Duodenal mucosa (tissue), 2 donors: ENCODE measurements around the gene TRIM67.
"Not testable (repeated sequence)": the region's sequence is repeated elsewhere in the genome, so short reads cannot be mapped to it uniquely, and the experiment has no call there.

Source experiments
- H3K27ac ChIP-seq: one replicate; pipeline ENCODE4 v1.7.0; 2013; ENCODE audit warnings: low read depth, low read length
- H3K27me3 ChIP-seq, 2 donors: one replicate each; pipeline ENCODE4 v1.7.0; 2013; ENCODE audit warnings: low read length in 2 of 2, control low read depth in 1 of 2; ENCODE audit not compliant: insufficient read depth in 2 of 2, control insufficient read depth in 1 of 2
- H3K36me3 ChIP-seq, 2 donors: one replicate each; pipeline ENCODE4 v1.7.0; 2013; ENCODE audit warnings: low read length in 2 of 2, control low read depth in 1 of 2; ENCODE audit not compliant: insufficient read depth in 2 of 2, control insufficient read depth in 1 of 2
- H3K4me1 ChIP-seq, 2 donors: one replicate each; pipeline ENCODE4 v1.7.0; 2013; ENCODE audit warnings: low read length in 2 of 2, control low read depth in 1 of 2; ENCODE audit not compliant: insufficient read depth in 2 of 2, control insufficient read depth in 1 of 2
- H3K4me3 ChIP-seq, 2 donors: one replicate each; pipeline ENCODE4 v1.7.0; 2013; ENCODE audit warnings: low read length in 2 of 2, low read depth in 1 of 2
- H3K9ac ChIP-seq, 2 donors: one replicate each; pipeline ENCODE4 v1.7.0; 2013; ENCODE audit warnings: low read length in 2 of 2, low read depth in 1 of 2
- H3K9me3 ChIP-seq, 2 donors: one replicate each; pipeline ENCODE4 v1.7.0; 2013; ENCODE audit warnings: low read length in 2 of 2, control low read depth in 1 of 2; ENCODE audit not compliant: control insufficient read depth in 1 of 2

Gene TRIM67

GRCh38 chr1:231157311-231157710 lies 4.5 kb upstream of the TRIM67 start:
- peaks cover 19 to 45% of the 10 kb centered on the region in 2 donors for H3K27me3 ChIP-seq

GRCh38 chr1:231158141-231158540 lies 3.7 kb upstream of the TRIM67 start:
- not testable (repeated sequence) for H3K9ac ChIP-seq, H3K36me3 ChIP-seq, H3K9me3 ChIP-seq, H3K4me3 ChIP-seq, H3K27ac ChIP-seq
- Histone ChIP-seq H3K27me3 (peaks cover 27 to 51% of the 10 kb centered on the region in 2 donors), H3K4me1 (peaks cover 6 to 10% of the 10 kb centered on the region in 2 donors)

More at GRCh38 chr1:231157311-231157710, 4.5 kb upstream of the TRIM67 start:
- H3K36me3 ChIP-seq = no peaks in the 10 kb centered on the region
- H3K4me1 ChIP-seq = peaks cover 0 to 5% of the 10 kb centered on the region in 2 donors
- no peak overlapping the region for H3K4me3 ChIP-seq
- no peaks in the 10 kb centered on the region for H3K9me3 ChIP-seq
- no peak overlapping the region for H3K9ac ChIP-seq
- no peak overlapping the region for H3K27ac ChIP-seq

DNA sequence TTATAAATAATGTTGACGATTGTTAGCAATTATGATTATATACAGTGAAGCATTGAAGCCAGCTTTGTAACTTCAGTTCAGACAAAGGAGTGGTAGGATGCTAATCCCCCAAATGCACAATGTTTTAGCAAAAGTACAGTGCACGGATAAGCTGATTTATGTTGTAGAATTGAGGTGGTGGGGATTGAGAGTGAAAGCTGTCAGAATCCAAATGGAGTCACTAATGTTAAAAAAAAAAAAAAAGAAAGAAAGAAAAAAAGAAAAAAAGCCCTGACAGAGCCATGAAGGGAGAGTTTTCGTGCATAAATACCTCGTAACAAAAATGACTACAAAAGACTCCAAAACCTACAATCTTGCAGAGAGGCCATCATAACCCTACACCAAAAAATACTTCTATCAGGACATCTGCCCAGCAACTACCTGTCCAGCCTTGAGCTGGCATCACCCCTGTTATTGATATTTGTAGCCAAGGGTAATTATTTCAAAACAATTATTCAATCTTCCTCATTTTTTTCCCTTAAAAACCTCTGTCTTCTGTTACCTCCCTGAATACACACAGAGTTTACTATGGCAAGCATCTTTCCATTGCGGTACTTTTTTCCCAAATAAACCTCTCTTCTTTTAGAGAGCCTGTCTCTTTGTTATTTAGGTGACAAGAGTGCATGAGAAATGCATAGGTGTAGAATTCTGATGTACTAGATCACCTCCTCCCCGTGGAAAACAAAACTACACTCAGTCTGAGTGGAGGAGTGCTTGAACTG lies 2.5 kb upstream of the TRIM67 start:
- H3K27ac ChIP-seq = no peak overlapping the region
- H3K4me1 ChIP-seq = peaks cover 6 to 10% of the 10 kb centered on the region in 2 donors
- no peak overlapping the region for H3K4me3 ChIP-seq
- no peak overlapping the region for H3K9ac ChIP-seq
- no peaks in the 10 kb centered on the region for H3K9me3 ChIP-seq
- peaks cover 38 to 62% of the 10 kb centered on the region in 2 donors for H3K27me3 ChIP-seq
- no peaks in the 10 kb centered on the region for H3K36me3 ChIP-seq

DNA sequence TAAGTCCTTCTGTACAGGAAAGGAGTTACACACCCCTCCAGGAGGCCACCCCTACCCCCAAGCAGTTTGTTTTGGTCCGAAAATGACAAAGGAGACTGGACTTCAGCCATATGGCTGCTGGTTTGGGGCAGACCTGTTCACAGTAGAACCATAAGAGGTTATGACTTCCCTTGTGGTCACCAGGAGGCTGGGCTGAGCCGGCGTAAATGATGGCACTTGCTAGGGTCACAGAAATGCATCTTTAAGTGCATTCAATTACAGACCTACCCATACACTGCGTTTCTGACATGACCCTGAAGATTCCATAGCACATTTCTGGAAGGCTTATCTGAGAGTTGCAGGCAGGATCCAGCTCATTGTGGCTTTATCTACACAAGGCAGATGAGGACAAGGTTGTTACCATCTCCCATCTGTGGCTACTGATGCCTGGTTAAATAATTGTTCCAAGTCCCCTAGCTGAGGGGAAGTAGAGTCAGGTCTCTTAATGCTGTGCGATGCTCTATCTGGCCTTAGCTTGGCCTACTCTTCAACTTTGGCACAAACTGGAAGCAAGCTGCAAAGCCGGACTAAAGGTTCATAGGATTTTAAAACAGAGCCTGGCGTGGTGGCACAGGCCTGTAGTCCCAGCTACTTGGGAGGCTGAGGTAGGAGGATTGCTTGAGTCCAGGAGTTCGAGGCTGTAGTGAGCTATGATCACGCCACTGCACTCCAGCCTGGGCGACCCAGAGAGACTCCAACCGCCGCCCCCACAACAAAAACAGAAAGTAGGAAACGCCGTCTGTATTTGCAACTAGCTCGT lies 1.7 kb upstream of the TRIM67 start:
- Histone ChIP-seq H3K27me3 (peaks cover 40 to 68% of the 10 kb centered on the region in 2 donors), H3K9me3 (no peaks in the 10 kb centered on the region), H3K9ac (no peak overlapping the region), H3K4me3 (no peak overlapping the region), H3K4me1 (peaks cover 6 to 10% of the 10 kb centered on the region in 2 donors), H3K27ac (no peak overlapping the region), H3K36me3 (no peaks in the 10 kb centered on the region)

GRCh38 chr1:231160895-231161666 lies 777 bp upstream of the TRIM67 start:
- Histone ChIP-seq H3K27me3 (peaks cover 40 to 76% of the 10 kb centered on the region in 2 donors), H3K9ac (no peak overlapping the region), H3K36me3 (no peaks in the 10 kb centered on the region), H3K4me3 (no peak overlapping the region), H3K9me3 (no peaks in the 10 kb centered on the region), H3K27ac (no peak overlapping the region), H3K4me1 (peaks cover 6 to 10% of the 10 kb centered on the region in 2 donors)

GRCh38 chr1:231162297-231162969 lies 575 bp downstream of the TRIM67 start:
- Histone ChIP-seq H3K27me3 (peaks cover 40 to 72% of the 10 kb centered on the region in 2 donors), H3K4me3 (peak overlapping the region in 1 of 2 donors; percentile 10), H3K27ac (no peak overlapping the region)

GRCh38 chr1:231162970-231163829 lies 1.3 kb downstream of the TRIM67 start:
- Histone ChIP-seq H3K27ac (no peak overlapping the region), H3K4me3 (peak overlapping the region in 1 of 2 donors; percentile 10), H3K9ac (no peak overlapping the region), H3K27me3 (peaks cover 40 to 67% of the 10 kb centered on the region in 2 donors), H3K9me3 (no peaks in the 10 kb centered on the region), H3K36me3 (no peaks in the 10 kb centered on the region), H3K4me1 (peaks cover 6 to 10% of the 10 kb centered on the region in 2 donors)

More at GRCh38 chr1:231162297-231162969, 575 bp downstream of the TRIM67 start:
- H3K36me3 ChIP-seq = no peaks in the 10 kb centered on the region
- H3K9me3 ChIP-seq = no peaks in the 10 kb centered on the region
- no peak overlapping the region for H3K9ac ChIP-seq
- H3K4me1 ChIP-seq = peaks cover 6 to 10% of the 10 kb centered on the region in 2 donors

DNA sequence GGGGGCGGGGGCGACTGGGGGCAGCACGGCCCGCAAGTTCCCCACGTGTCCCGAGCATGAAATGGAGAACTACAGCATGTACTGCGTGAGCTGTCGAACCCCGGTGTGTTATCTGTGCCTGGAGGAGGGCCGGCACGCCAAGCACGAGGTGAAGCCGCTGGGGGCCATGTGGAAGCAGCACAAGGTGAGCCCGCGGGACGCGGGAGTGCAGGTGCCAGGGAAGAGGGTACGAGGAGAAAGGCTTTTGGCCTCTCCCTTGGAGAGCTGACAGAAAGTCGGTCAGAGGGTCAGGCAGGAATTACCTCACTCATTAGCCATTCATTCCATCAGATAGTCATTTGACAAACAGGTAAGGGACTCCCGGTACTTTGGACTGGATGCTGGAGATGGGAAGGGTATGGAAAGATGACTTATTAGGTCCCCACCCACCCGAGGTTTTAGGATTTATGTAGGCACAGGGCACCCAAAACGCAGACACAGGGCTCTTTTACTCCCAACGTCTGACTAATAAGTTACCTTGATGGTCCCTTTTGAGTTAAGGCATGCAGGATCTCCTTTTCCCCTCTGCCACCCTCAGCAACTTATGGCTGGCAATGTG lies 2.1 kb downstream of the TRIM67 start:
- Histone ChIP-seq H3K27me3 (peaks cover 40 to 65% of the 10 kb centered on the region in 2 donors), H3K27ac (no peak overlapping the region), H3K9me3 (no peaks in the 10 kb centered on the region), H3K36me3 (no peaks in the 10 kb centered on the region), H3K4me3 (no peak overlapping the region), H3K4me1 (peaks cover 6 to 10% of the 10 kb centered on the region in 2 donors), H3K9ac (no peak overlapping the region)
